Activated naive CD8-positive, alpha-beta T cell treated with anti-CD3 and anti-CD28 coated beads for 36 hours (primary cell): ENCODE measurements around the gene RSRC1. TPM values are rescaled to one million over a fixed set of nuclear protein-coding genes. Genes with fewer than 3 reads are reported as not detected.
"Not testable (repeated sequence)": the region's sequence is repeated elsewhere in the genome, so short reads cannot be mapped to it uniquely, and the experiment has no call there.

Experiments used
- DNase-seq: peaks from one replicate; pipeline ENCODE4 v3.0.0; 2021
- H3K27ac Mint-ChIP-seq: one replicate; pipeline ENCODE4 v1.8.0; 2022; ENCODE audit warnings: mild to moderate bottlenecking, moderate library complexity, mixed read lengths
- H3K27me3 Mint-ChIP-seq: one replicate; pipeline ENCODE4 v1.8.0; 2022; ENCODE audit warnings: mild to moderate bottlenecking, mixed read lengths
- H3K36me3 Mint-ChIP-seq: one replicate; pipeline ENCODE4 v1.8.0; 2021; ENCODE audit warnings: mild to moderate bottlenecking, mixed read lengths
- H3K4me1 Mint-ChIP-seq: one replicate; pipeline ENCODE4 v1.8.0; 2021; ENCODE audit warnings: mixed read lengths
- H3K4me3 Mint-ChIP-seq: one replicate; pipeline ENCODE4 v1.8.0; 2022; ENCODE audit warnings: mild to moderate bottlenecking, moderate library complexity, mixed read lengths
- H3K9me3 Mint-ChIP-seq: one replicate; pipeline ENCODE4 v1.8.0; 2022; ENCODE audit warnings: mixed read lengths
- total RNA-seq, 2 experiments: library from RNA; stranded (reverse); gene quantifications; one replicate each; pipeline ENCODE4 v1.2.3, GENCODE V29; 2021

Gene RSRC1
- total RNA-seq, 2 experiments from 2014 or later: 33.2 to 37.1 TPM

GRCh38 chr3:158210067-158210466, 100.2 kb downstream of the RSRC1 start:
- no peak overlapping the region for H3K4me3 Mint-ChIP-seq
- peaks cover 9% of the 10 kb centered on the region for H3K9me3 Mint-ChIP-seq

GRCh38 chr3:158213461-158213860, 103.6 kb downstream of the RSRC1 start:
- Mint-ChIP-seq H3K4me3 (no peak overlapping the region), H3K36me3 (peaks cover 28% of the 10 kb centered on the region)

More at GRCh38 chr3:158210067-158210466, 100.2 kb downstream of the RSRC1 start:
- Mint-ChIP-seq H3K27me3 (no peaks in the 10 kb centered on the region), H3K27ac (no peak overlapping the region), H3K4me1 (no peaks in the 10 kb centered on the region), H3K36me3 (peaks cover 37% of the 10 kb centered on the region)
- no peak for DNase-seq

GRCh38 chr3:158217992-158218391, 108.1 kb downstream of the RSRC1 start:
- H3K9me3 Mint-ChIP-seq: peaks cover 9% of the 10 kb centered on the region
- no peak overlapping the region for H3K27ac Mint-ChIP-seq
- H3K27me3 Mint-ChIP-seq: no peaks in the 10 kb centered on the region
- no peak overlapping the region for H3K4me3 Mint-ChIP-seq
- H3K4me1 Mint-ChIP-seq: no peaks in the 10 kb centered on the region
- DNase-seq: no peak
- peaks cover 25% of the 10 kb centered on the region for H3K36me3 Mint-ChIP-seq

More at GRCh38 chr3:158213461-158213860, 103.6 kb downstream of the RSRC1 start:
- Mint-ChIP-seq H3K27ac (no peak overlapping the region), H3K9me3 (peaks cover 9% of the 10 kb centered on the region), H3K27me3 (no peaks in the 10 kb centered on the region), H3K4me1 (no peaks in the 10 kb centered on the region)
- no peak for DNase-seq

GRCh38 chr3:158220575-158220974, 110.7 kb downstream of the RSRC1 start:
- Mint-ChIP-seq H3K4me1 (no peaks in the 10 kb centered on the region), H3K27me3 (no peaks in the 10 kb centered on the region), H3K9me3 (no peaks in the 10 kb centered on the region), H3K36me3 (peaks cover 12% of the 10 kb centered on the region), H3K27ac (no peak overlapping the region), H3K4me3 (no peak overlapping the region)
- no peak for DNase-seq

GRCh38 chr3:158221426-158221825, 111.5 kb downstream of the RSRC1 start:
- Mint-ChIP-seq H3K4me1 (no peaks in the 10 kb centered on the region), H3K9me3 (no peaks in the 10 kb centered on the region), H3K36me3 (peaks cover 13% of the 10 kb centered on the region), H3K27ac (no peak overlapping the region), H3K27me3 (no peaks in the 10 kb centered on the region), H3K4me3 (no peak overlapping the region)
- DNase-seq: no peak

GRCh38 chr3:158226429-158226828, 116.5 kb downstream of the RSRC1 start:
- Mint-ChIP-seq H3K27ac (no peak overlapping the region), H3K4me1 (no peaks in the 10 kb centered on the region), H3K9me3 (no peaks in the 10 kb centered on the region), H3K4me3 (no peak overlapping the region), H3K36me3 (peaks cover 24% of the 10 kb centered on the region), H3K27me3 (no peaks in the 10 kb centered on the region)
- DNase-seq: no peak

- not testable (repeated sequence) for H3K27me3 Mint-ChIP-seq, H3K9me3 Mint-ChIP-seq, DNase-seq, H3K4me3 Mint-ChIP-seq, H3K4me1 Mint-ChIP-seq, H3K27ac Mint-ChIP-seq
- H3K36me3 Mint-ChIP-seq: peaks cover 18% of the 10 kb centered on the region
These were observed 119.1 kb downstream of the RSRC1 start for GRCh38 chr3:158228942-158229341.

GRCh38 chr3:158233791-158234190, 123.9 kb downstream of the RSRC1 start:
- H3K27ac Mint-ChIP-seq: no peak overlapping the region
- peaks cover 12% of the 10 kb centered on the region for H3K9me3 Mint-ChIP-seq
- H3K36me3 Mint-ChIP-seq: peaks cover 36% of the 10 kb centered on the region
- no peak for DNase-seq
- no peaks in the 10 kb centered on the region for H3K4me1 Mint-ChIP-seq
- no peaks in the 10 kb centered on the region for H3K27me3 Mint-ChIP-seq
- H3K4me3 Mint-ChIP-seq: no peak overlapping the region

GRCh38 chr3:158244274-158244673, 134.4 kb downstream of the RSRC1 start:
- Mint-ChIP-seq H3K9me3 (peaks cover 34% of the 10 kb centered on the region), H3K4me1 (peaks cover 2% of the 10 kb centered on the region), H3K27ac (no peak overlapping the region), H3K36me3 (peaks cover 55% of the 10 kb centered on the region), H3K4me3 (no peak overlapping the region), H3K27me3 (no peaks in the 10 kb centered on the region)
- no peak for DNase-seq

- Mint-ChIP-seq H3K36me3 (peaks cover 74% of the 10 kb centered on the region), H3K27me3 (no peaks in the 10 kb centered on the region), H3K4me1 (peaks cover 2% of the 10 kb centered on the region), H3K9me3 (peaks cover 51% of the 10 kb centered on the region), H3K4me3 (no peak overlapping the region), H3K27ac (no peak overlapping the region)
- DNase-seq: no peak
These were observed 137.4 kb downstream of the RSRC1 start for GRCh38 chr3:158247288-158247687.

- Mint-ChIP-seq H3K4me1 (peaks cover 2% of the 10 kb centered on the region), H3K27me3 (no peaks in the 10 kb centered on the region), H3K27ac (no peak overlapping the region), H3K36me3 (peaks cover 76% of the 10 kb centered on the region), H3K9me3 (peaks cover 54% of the 10 kb centered on the region), H3K4me3 (no peak overlapping the region)
- no peak for DNase-seq
These were observed 138.4 kb downstream of the RSRC1 start for GRCh38 chr3:158248261-158248660.

- Mint-ChIP-seq H3K27me3 (no peaks in the 10 kb centered on the region), H3K36me3 (peaks cover 76% of the 10 kb centered on the region), H3K4me3 (no peak overlapping the region), H3K27ac (no peak overlapping the region), H3K4me1 (peaks cover 2% of the 10 kb centered on the region), H3K9me3 (peaks cover 55% of the 10 kb centered on the region)
- DNase-seq: no peak
These were observed 139.3 kb downstream of the RSRC1 start for GRCh38 chr3:158249183-158249582.

GRCh38 chr3:158258619-158259018, 148.7 kb downstream of the RSRC1 start:
- no peaks in the 10 kb centered on the region for H3K4me1 Mint-ChIP-seq
- no peak overlapping the region for H3K4me3 Mint-ChIP-seq
- H3K27ac Mint-ChIP-seq: no peak overlapping the region
- H3K9me3 Mint-ChIP-seq: peaks cover 33% of the 10 kb centered on the region
- peaks cover 80% of the 10 kb centered on the region for H3K36me3 Mint-ChIP-seq
- no peak for DNase-seq
- H3K27me3 Mint-ChIP-seq: no peaks in the 10 kb centered on the region

GRCh38 chr3:158260392-158260791, 150.5 kb downstream of the RSRC1 start:
- Mint-ChIP-seq H3K9me3 (peaks cover 37% of the 10 kb centered on the region), H3K4me3 (no peak overlapping the region), H3K36me3 (peaks cover 77% of the 10 kb centered on the region), H3K27me3 (no peaks in the 10 kb centered on the region), H3K4me1 (no peaks in the 10 kb centered on the region), H3K27ac (no peak overlapping the region)
- DNase-seq: no peak

GRCh38 chr3:158261371-158261991, 151.6 kb downstream of the RSRC1 start:
- Mint-ChIP-seq H3K4me3 (no peak overlapping the region), H3K36me3 (peaks cover 69% of the 10 kb centered on the region), H3K4me1 (no peaks in the 10 kb centered on the region), H3K9me3 (peaks cover 31% of the 10 kb centered on the region), H3K27me3 (no peaks in the 10 kb centered on the region), H3K27ac (no peak overlapping the region)
- no peak for DNase-seq

- Mint-ChIP-seq H3K9me3 (peaks cover 32% of the 10 kb centered on the region), H3K4me3 (no peak overlapping the region), H3K27ac (no peak overlapping the region), H3K4me1 (no peaks in the 10 kb centered on the region), H3K36me3 (peaks cover 61% of the 10 kb centered on the region), H3K27me3 (no peaks in the 10 kb centered on the region)
- no peak for DNase-seq
These were observed 155.0 kb downstream of the RSRC1 start for GRCh38 chr3:158264894-158265293.
